Lung (tissue), 12 donors: ENCODE data around the gene DDX31. TPM values are rescaled to one million over a fixed set of nuclear protein-coding genes. Genes with fewer than 3 reads are reported as not detected.

ENCODE experiments used
- ATAC-seq: fragments of 200-7000 bp; cut with Tn5 transposase; one replicate; pipeline ENCODE4 v1.9.1; 2020; ENCODE audit warnings: moderate number of reproducible peaks; ENCODE audit not compliant: insufficient read depth, low FRiP score
- DNase-seq, 3 donors: peaks; one replicate each; pipeline ENCODE4 v3.0.0-alpha.2; 2013 to 2017
- H3K27ac ChIP-seq, 2 donors: one replicate each; pipeline ENCODE4 v1.5.1; 2013; ENCODE audit warnings: mild to moderate bottlenecking in 2 of 2, moderate library complexity in 2 of 2, control low read depth in 1 of 2, inconsistent platforms in 1 of 2, low read depth in 1 of 2, low read length in 1 of 2
- H3K27me3 ChIP-seq, 3 donors: one replicate each; pipeline ENCODE4 v1.5.1; 2013; ENCODE audit warnings: low read length in 2 of 3; ENCODE audit not compliant: control insufficient read depth in 3 of 3, insufficient read depth in 3 of 3
- H3K36me3 ChIP-seq, 4 donors: one replicate each; pipeline ENCODE4 v1.5.1; 2013; ENCODE audit warnings: low read length in 4 of 4, mild to moderate bottlenecking in 1 of 4, moderate library complexity in 1 of 4; ENCODE audit not compliant: control insufficient read depth in 4 of 4, insufficient read depth in 4 of 4
- H3K4me1 ChIP-seq, 5 donors: one replicate each; pipeline ENCODE4 v1.5.1; 2013; ENCODE audit warnings: low read length in 5 of 5, mild to moderate bottlenecking in 2 of 5, moderate library complexity in 1 of 5; ENCODE audit not compliant: control insufficient read depth in 5 of 5, insufficient read depth in 5 of 5
- H3K4me3 ChIP-seq: one replicate; pipeline ENCODE4 v1.5.1; 2013; ENCODE audit warnings: mild to moderate bottlenecking, control low read depth, moderate library complexity
- H3K9ac ChIP-seq, 2 donors: one replicate each; pipeline ENCODE4 v1.5.1; 2013; ENCODE audit warnings: low read length in 2 of 2, control low read depth in 1 of 2; ENCODE audit not compliant: insufficient read depth in 1 of 2
- H3K9me3 ChIP-seq, 4 donors: one replicate each; pipeline ENCODE4 v1.5.1; 2013; ENCODE audit warnings: low read length in 3 of 4, mild to moderate bottlenecking in 1 of 4, moderate library complexity in 1 of 4; ENCODE audit not compliant: control insufficient read depth in 4 of 4, insufficient read depth in 3 of 4
- WGBS, 2 donors: extraction: QIAGEN DNeasy Blood & Tissue Kit; methylation state at CpG; one replicate each; pipeline ENCODE4 v1.1.7; 2013; 5-methylcytosine and 5-hydroxymethylcytosine counted together
- polyA plus RNA-seq, 2 donors: library from polyadenylated mRNA; stranded (reverse); fragments of 200-250 nt; gene quantifications; one replicate each; pipeline ENCODE4 v1.2.1, GENCODE V29; 2013
- total RNA-seq, 2 donors: library from RNA; depleted of rRNA in 1 of 2; stranded (reverse); fragments of >200 nt in 1 of 2; gene quantifications; one replicate each; pipeline ENCODE4 v1.2.1, GENCODE V29; 2014 to 2021
- TF ChIP-seq, protein P1 (sequence below): IDR thresholded peaks from 2 replicates; pipeline ENCODE4 v1.5.1; 2012; ENCODE audit warnings: mild to moderate bottlenecking; ENCODE audit errors: control extremely low read depth, extremely low read depth
- donor health status: control.
- donor health status: control.
- donor health status: Bipolar disorder and iron deficiency.
- donor health status: healthy.
- donor health status: DM: yes; HTN: yes; CAD: no.

Gene DDX31
- total and polyA plus RNA-seq, 4 donors, result 8.1 to 14.8 (median 11.7) TPM

DNA sequence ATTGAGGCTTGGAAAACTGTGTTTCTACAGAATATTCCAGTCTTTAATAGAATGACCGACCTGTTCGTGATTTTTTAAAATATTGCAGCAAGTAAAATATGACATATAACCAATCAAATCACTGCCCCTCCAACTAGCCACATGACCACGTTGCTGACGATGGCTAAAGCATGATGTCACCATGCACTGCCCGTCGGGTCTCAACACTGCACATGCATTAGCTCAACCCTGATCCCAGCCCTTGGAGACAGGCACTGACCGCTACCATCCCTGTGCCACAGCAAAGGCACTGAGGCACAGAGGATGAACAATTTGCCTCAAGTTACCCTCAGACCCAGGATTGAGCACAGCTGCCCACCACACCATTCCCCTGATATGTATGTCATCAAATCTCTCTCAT is 13.5 kb downstream of the DDX31 start:
- TF ChIP-seq, protein P1, sequence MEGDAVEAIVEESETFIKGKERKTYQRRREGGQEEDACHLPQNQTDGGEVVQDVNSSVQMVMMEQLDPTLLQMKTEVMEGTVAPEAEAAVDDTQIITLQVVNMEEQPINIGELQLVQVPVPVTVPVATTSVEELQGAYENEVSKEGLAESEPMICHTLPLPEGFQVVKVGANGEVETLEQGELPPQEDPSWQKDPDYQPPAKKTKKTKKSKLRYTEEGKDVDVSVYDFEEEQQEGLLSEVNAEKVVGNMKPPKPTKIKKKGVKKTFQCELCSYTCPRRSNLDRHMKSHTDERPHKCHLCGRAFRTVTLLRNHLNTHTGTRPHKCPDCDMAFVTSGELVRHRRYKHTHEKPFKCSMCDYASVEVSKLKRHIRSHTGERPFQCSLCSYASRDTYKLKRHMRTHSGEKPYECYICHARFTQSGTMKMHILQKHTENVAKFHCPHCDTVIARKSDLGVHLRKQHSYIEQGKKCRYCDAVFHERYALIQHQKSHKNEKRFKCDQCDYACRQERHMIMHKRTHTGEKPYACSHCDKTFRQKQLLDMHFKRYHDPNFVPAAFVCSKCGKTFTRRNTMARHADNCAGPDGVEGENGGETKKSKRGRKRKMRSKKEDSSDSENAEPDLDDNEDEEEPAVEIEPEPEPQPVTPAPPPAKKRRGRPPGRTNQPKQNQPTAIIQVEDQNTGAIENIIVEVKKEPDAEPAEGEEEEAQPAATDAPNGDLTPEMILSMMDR, result no peak
- DNase-seq, result no peak
- Histone ChIP-seq H3K9me3 (no peaks in the 10 kb centered on the region), H3K4me3 (no peak overlapping the region), H3K27me3 (no peaks in the 10 kb centered on the region), H3K27ac (no peak overlapping the region), H3K36me3 (peaks cover 23 to 46% (median 25%) of the 10 kb centered on the region in 4 donors), H3K4me1 (no peaks in the 10 kb centered on the region), H3K9ac (no peak overlapping the region)
- ATAC-seq, result no peak
- 91 to 93% methylated on average over 7 of the region's 7 CpGs for WGBS, 2 donors

- Histone ChIP-seq H3K27ac (no peak overlapping the region), H3K36me3 (peaks cover 16 to 44% (median 34%) of the 10 kb centered on the region in 4 donors), H3K4me1 (no peaks in the 10 kb centered on the region), H3K9me3 (no peaks in the 10 kb centered on the region), H3K9ac (no peak overlapping the region), H3K4me3 (no peak overlapping the region), H3K27me3 (no peaks in the 10 kb centered on the region)
- WGBS, 2 donors, result 46 to 68% methylated on average over 6 of the region's 6 CpGs
- TF ChIP-seq, protein P1, result no peak
- peak; percentile 29 to 56 (median 48) for DNase-seq
- no peak for ATAC-seq
Measured at GRCh38 chr9:132651259-132651658, 18.5 kb downstream of the DDX31 start.

DNA sequence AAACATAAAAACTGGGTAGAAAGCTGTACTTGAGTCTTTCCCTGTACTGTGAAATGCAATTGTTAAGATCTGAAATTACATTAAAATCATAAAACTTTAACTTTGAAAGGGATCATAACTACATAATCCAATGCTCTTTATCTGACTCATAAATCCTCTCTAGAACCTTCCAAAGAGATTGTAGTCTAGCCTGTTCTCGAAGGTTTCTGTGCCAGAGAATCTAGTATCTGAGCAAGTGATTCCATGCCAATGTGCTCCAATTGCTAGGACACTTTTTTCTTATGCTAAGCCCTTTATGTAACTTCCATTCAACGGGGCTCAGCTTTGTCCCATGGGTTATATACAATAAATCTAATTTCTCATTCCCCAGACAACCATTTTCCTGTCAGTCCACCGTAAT is 21.1 kb downstream of the DDX31 start:
- Histone ChIP-seq H3K36me3 (peaks cover 34 to 60% (median 40%) of the 10 kb centered on the region in 4 donors), H3K27me3 (no peaks in the 10 kb centered on the region), H3K4me1 (no peaks in the 10 kb centered on the region), H3K9ac (no peak overlapping the region), H3K27ac (no peak overlapping the region), H3K4me3 (no peak overlapping the region), H3K9me3 (peaks cover 0 to 3% (median 0%) of the 10 kb centered on the region in 4 donors)
- no peak for DNase-seq
- no peak for ATAC-seq
- TF ChIP-seq, protein P1, result no peak
- 91 to 92% methylated on average over 3 of the region's 3 CpGs for WGBS, 2 donors

DNA sequence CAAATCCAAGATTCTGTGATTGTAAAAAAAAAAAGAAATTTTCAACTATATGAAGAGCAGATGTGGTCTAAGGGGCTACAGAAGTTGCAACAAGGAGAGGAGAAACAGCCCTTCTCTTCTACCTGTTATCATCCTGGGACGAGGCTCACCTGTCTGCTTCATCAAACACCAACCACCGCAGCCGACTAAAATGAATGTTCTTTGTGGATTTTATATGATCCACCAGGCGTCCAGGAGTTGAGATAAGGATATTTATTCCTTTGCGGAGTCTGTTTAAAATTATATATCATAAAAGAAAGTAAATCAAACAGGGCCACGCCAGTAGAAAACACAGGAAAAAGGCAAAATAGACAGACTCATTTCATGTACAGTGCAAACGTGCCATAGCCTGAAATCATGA is 21.5 kb downstream of the DDX31 start:
- Histone ChIP-seq H3K9ac (no peak overlapping the region), H3K4me3 (no peak overlapping the region), H3K36me3 (peaks cover 35 to 62% (median 40%) of the 10 kb centered on the region in 4 donors), H3K27ac (no peak overlapping the region), H3K4me1 (no peaks in the 10 kb centered on the region), H3K27me3 (no peaks in the 10 kb centered on the region), H3K9me3 (peaks cover 0 to 3% (median 0%) of the 10 kb centered on the region in 4 donors)
- TF ChIP-seq, protein P1, result no peak
- ATAC-seq (no peak), DNase-seq (no peak)
- 94 to 97% methylated on average over 7 of the region's 7 CpGs for WGBS, 2 donors
